GM21723 (cell line): ENCODE data around the gene CDH23.

ENCODE experiments used
- ATAC-seq: cut with Tn5 transposase; IDR thresholded peaks from one replicate; pipeline ENCODE4 v1.9.1; 2021; ENCODE audit warnings: mild to moderate bottlenecking, moderate library complexity; ENCODE audit not compliant: unreplicated experiment

CDH23 gene

GRCh38 chr10:71615538-71616329, 219.0 kb downstream of the CDH23 start:
- ATAC-seq, result no peak

- ATAC-seq, result no peak
These were observed 220.3 kb downstream of the CDH23 start for GRCh38 chr10:71616817-71617654.

GRCh38 chr10:71618176-71618575, 221.5 kb downstream of the CDH23 start:
- no peak for ATAC-seq

GRCh38 chr10:71618598-71618997, 221.9 kb downstream of the CDH23 start:
- no peak for ATAC-seq

GRCh38 chr10:71620642-71621041, 223.9 kb downstream of the CDH23 start:
- no peak for ATAC-seq

GRCh38 chr10:71621231-71622153, 224.8 kb downstream of the CDH23 start:
- no peak for ATAC-seq

GRCh38 chr10:71622154-71622526, 225.4 kb downstream of the CDH23 start:
- no peak for ATAC-seq

- ATAC-seq, result no peak
These were observed 225.9 kb downstream of the CDH23 start for GRCh38 chr10:71622616-71623015.

GRCh38 chr10:71623098-71623985, 226.6 kb downstream of the CDH23 start:
- no peak for ATAC-seq

GRCh38 chr10:71623986-71624291, 227.2 kb downstream of the CDH23 start:
- no peak for ATAC-seq

- ATAC-seq, result no peak
These were observed 228.9 kb downstream of the CDH23 start for GRCh38 chr10:71625445-71626175.

GRCh38 chr10:71627230-71627939, 230.7 kb downstream of the CDH23 start:
- ATAC-seq, result no peak

- ATAC-seq, result no peak
These were observed 231.2 kb downstream of the CDH23 start for GRCh38 chr10:71627956-71628355.

GRCh38 chr10:71629131-71629530, 232.4 kb downstream of the CDH23 start:
- no peak for ATAC-seq

GRCh38 chr10:71630168-71630567, 233.4 kb downstream of the CDH23 start:
- ATAC-seq, result no peak

- ATAC-seq, result no peak
These were observed 234.5 kb downstream of the CDH23 start for GRCh38 chr10:71631007-71631861.

- ATAC-seq, result no peak
These were observed 235.6 kb downstream of the CDH23 start for GRCh38 chr10:71632200-71632820.
